Esophagus muscularis mucosa (tissue), 4 donors: ENCODE measurements around the gene WDFY3.

Experiments used
- EP300 ChIP-seq: sonication (generic); formaldehyde crosslinking; IDR thresholded peaks from one replicate; pipeline ENCODE4 v1.6.1; 2017; ENCODE audit warnings: antibody characterized with exemption
- POLR2A ChIP-seq: fragments of 450-650 bp; IDR thresholded peaks from one replicate; pipeline ENCODE4 v1.6.1; 2017; ENCODE audit warnings: antibody characterized with exemption, moderate library complexity, mild to moderate bottlenecking, low read depth
- POLR2AphosphoS5 ChIP-seq, 2 donors: sonication (generic); formaldehyde crosslinking; IDR thresholded peaks; one replicate each; pipeline ENCODE4 v1.6.1; 2017; ENCODE audit warnings: antibody characterized with exemption in 2 of 2
- TF ChIP-seq, protein P1 (sequence below), 3 experiments: fragments of 200-600 bp in 2 of 3; fragments of 450-650 bp in 1 of 3; sonication (generic) in 2 of 3; IDR thresholded peaks; one replicate each; pipeline ENCODE4 v1.5.1; 2017 to 2019; ENCODE audit warnings: antibody characterized with exemption in 3 of 3, mild to moderate bottlenecking in 2 of 3, moderate library complexity in 1 of 3

DNA sequence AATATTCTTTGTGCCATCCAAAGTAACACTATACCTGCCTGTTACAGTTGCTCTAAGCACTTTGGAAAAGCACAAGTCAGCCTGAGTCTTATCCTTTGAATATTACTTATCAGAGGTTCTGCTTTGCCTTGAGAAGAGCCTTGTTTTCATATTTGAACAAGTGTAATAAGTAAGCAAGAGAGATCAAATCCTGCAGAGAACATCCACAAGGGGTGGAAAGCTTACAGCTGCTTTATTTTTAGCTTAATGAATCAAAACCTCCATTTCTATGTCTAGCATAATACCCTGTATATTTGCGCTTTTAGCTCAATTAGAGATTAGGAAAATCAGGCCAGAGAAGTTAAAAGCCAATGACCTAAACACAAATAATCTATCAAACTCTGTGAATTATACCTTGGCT lies 243.8 kb downstream of the WDFY3 start:
- TF ChIP-seq, protein P1, sequence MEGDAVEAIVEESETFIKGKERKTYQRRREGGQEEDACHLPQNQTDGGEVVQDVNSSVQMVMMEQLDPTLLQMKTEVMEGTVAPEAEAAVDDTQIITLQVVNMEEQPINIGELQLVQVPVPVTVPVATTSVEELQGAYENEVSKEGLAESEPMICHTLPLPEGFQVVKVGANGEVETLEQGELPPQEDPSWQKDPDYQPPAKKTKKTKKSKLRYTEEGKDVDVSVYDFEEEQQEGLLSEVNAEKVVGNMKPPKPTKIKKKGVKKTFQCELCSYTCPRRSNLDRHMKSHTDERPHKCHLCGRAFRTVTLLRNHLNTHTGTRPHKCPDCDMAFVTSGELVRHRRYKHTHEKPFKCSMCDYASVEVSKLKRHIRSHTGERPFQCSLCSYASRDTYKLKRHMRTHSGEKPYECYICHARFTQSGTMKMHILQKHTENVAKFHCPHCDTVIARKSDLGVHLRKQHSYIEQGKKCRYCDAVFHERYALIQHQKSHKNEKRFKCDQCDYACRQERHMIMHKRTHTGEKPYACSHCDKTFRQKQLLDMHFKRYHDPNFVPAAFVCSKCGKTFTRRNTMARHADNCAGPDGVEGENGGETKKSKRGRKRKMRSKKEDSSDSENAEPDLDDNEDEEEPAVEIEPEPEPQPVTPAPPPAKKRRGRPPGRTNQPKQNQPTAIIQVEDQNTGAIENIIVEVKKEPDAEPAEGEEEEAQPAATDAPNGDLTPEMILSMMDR (IDR thresholded peaks at IDR 0.05): no peak
- TF ChIP-seq POLR2AphosphoS5 (IDR thresholded peaks at IDR 0.05): no peak
- no peak for TF ChIP-seq POLR2A
- TF ChIP-seq EP300: no peak
